ENCODE measurements around the gene C20orf144.
A peak's percentile ranks its signal among the peaks of the same experiment; 100 is the strongest.

C20orf144 gene

DNA sequence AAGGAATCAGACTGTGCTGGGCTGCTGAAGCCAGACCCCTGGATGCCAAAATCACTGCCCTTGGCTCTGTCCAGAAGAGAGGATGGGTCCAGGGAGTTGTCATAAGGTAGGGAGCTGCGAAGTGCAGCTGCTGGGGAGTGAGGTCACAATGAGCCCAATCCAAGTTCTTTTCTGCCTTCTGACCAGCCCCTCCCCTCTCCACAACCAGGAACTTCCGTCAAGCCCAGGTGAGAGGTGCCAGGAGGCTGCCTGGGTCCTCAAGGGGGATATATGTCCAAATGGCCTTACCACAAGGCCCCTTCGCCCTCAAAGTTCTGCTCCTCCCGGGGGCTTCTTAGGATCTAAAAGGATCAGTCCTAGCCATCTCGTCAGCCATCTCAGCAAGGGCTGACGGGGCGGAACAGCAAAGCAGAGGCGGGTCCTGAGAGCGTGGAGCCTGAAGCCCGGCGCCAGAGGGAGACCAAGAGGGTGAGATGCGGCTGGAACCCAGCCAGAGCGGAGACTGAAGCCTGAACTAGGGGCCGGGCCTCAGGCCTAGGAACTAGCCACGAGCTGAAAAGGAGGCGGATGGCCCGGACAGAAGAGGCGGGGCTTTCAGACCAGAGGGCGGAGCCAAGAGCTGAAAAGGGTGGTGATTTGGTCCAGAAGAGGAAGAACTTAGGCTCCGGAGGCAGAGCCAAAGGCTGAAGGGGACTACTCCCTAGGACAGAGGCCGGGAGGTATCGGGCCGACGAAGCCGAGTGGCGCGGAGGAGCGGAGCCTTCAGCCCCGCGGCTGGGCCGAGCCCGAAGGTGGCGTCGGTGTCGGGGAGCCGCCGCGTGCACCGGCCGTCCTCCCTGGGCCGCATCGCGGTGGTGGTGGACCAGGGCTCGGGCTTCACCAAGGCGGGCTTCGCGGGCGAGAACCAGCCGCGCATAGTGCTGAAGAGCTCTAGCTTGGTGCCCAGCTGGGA is 4.4 kb downstream of the C20orf144 start, which contains the start of gene ACTL10:
TSS of gene ACTL10 (plus strand) at position 651 of the 952 bp plus-strand sequence. CDS start 555 bp downstream, outside the sequence.
- DNase-seq (ENCODE audit: low spot score), result peak; percentile 90

DNA sequence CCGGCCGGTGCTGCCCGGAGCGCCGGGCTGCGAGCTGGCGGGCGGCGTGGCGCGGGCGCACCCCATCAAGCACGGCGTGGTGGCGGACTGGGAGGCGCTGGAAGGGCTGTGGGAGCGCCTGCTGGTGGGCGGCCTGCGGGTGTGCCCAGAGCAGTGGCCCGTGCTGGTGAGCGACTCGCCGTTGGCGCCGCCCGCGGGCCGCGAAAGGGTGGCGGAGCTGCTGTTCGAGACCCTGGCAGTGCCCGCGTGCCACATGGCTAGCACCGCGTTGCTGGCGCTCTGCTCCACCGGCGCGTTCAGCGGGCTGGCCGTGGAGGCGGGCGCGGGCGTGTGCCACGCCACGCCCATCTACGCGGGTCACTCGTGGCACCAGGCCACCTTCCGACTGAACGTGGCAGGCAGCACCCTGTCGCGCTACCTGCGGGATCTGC is 5.1 kb downstream of the C20orf144 start:
- no peak for DNase-seq (ENCODE audit: low spot score)

DNA sequence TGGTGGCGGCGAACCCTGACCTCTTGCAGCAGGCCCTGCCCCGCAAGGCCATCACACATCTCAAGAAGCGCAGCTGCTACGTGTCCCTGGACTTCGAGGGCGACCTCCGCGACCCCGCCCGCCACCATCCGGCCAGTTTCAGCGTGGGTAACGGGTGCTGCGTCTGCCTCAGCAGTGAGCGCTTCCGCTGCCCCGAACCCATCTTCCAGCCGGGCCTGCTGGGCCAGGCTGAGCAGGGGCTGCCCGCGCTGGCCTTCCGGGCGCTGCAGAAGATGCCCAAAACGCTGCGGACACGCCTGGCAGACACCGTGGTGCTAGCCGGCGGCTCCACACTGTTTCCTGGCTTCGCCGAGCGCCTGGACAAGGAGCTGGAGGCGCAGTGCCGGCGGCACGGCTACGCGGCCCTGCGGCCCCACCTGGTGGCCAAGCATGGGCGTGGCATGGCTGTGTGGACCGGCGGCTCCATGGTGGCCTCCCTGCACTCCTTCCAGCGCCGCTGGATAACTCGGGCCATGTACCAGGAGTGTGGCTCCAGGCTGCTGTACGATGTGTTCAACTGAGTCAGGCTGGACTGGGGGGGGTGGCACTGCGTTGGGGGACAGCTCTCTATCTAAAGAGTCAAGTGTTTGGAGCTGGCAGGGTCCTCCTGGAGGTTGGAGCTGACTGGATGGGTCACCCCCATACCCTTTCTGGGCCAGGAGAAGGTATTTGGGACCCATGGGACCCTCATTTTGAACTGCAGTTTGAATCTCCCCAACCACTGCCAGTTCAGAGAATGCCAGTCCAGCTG is 5.7 kb downstream of the C20orf144 start:
- DNase-seq (ENCODE audit: low spot score), result peak; percentile 86

DNA sequence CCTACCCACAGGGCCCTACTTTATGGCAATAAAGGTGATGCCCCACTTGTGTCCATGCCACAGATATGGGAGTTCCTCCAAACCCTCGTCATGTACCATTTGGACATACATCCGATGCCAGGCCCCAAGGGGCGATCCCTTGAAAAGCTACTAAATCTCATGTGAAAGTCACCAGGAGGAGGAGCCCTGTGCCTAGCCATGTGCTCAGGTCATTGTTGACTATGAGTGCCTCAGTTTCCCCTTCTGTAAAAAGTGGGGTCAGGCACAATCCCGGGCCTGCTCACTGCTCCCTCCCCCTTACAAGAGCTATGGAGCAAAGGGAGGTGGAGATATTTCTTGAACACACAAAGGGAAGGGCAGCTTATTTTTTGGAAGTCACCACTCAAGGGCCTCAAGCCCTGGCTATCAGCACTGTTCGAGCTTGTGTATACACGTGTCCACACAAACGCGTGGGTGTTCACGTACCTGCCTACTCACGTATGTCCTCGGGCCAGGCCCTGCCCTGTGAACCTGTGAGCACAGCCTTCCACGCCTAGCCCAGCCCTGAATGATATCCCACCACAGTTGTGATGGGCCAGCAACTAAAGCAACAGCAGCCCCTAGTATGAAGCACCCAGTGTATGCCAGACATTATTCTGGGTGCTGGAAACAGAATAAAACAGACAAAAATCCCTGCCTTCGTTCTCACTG is 6.5 kb downstream of the C20orf144 start:
- DNase-seq (ENCODE audit: low spot score), result no peak

DNA sequence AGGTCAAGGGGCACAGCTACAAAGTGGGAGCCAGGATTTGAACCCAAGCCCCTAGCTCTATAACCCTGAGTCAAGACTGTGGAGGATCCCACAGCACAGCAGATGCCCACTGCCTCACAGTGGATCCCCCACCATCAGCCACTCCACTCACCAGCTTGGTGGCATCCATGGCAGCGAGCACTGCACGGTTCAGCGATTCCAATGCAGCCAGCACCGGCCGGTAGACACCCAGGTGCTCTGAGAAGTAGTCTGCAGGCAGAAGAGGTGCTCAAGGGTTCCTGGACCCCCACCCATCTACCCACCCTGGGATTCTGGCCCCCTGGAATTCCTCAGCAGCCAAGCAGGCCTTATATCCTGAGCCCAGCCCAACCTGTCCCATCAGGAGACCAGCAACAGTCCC is 7.1 kb downstream of the C20orf144 start:
- DNase-seq (ENCODE audit: low spot score), result no peak

DNA sequence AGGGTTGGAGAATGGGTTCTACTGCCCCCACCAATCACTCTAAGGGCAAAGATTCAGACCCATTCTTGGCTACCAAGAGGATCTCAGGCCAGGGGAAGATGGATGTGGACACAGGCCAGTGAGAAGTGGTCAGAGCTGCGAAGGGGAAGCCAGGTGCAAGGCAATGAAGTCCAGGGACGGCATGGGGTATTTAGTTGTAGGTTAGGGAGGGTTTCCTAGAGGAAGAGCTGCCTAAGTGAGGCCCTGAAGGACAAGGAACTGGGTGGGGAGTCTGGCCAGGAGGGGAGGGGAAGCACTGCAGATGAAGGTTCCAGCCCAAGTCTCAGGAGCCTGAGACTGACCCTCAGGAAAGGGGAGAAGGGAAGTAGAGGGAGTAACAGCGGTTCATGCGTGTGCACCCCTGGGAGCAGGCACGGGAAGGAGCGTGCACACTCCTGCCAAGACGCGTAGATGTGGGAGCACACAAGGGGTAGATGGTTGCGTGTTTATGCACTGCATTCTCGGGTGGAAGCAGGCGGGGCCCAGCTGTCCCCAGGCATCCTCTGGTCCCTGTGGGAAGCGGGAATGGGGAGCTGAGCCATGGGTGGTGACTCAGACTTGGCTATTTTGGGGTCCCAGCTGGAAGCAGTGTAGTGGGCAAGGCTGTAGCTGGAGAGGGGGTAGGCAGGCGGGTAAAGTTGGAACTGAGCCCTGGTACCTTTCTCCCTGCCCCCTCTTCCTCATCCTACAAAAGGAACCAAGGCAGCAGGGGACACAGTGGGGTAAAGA is 7.9 kb downstream of the C20orf144 start:
- no peak for DNase-seq (ENCODE audit: low spot score)

DNA sequence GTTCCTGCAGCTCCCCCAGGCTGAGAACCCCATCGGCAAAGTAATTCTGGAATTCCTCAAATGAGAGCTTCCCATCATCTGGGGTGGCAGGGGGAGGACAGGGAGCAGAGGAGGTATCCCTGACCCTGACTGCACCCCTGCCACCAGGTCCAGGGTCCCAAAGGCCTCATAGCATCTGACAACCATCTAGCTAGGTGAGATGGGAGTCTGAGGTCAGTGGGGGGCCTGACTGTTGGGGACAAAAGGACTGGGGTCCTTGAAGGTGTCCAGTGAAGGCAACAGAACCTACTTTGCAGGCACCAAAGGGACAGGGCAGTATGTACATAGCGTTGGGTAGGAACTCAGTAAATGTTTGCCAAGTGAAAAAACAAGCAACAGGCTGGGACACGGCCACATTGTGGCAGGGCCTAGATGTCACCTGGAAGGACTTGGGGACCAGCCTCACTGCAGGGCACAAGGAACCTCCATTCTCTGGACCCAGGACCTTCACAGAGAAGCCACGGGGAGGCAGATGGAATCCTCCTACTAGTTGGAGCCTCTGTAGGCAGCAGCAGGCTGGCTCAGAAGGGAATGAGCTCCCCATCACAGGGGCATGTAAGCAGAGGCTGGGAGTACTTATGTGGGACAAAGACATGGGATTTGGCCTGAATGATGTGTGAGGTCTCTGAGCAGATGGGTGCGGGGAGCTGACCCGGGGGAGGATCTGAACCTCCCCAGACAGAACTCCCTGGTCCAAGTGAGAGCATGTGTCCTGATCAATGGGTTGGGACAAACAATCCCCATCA is 8.8 kb downstream of the C20orf144 start:
- DNase-seq (ENCODE audit: low spot score), result no peak

DNA sequence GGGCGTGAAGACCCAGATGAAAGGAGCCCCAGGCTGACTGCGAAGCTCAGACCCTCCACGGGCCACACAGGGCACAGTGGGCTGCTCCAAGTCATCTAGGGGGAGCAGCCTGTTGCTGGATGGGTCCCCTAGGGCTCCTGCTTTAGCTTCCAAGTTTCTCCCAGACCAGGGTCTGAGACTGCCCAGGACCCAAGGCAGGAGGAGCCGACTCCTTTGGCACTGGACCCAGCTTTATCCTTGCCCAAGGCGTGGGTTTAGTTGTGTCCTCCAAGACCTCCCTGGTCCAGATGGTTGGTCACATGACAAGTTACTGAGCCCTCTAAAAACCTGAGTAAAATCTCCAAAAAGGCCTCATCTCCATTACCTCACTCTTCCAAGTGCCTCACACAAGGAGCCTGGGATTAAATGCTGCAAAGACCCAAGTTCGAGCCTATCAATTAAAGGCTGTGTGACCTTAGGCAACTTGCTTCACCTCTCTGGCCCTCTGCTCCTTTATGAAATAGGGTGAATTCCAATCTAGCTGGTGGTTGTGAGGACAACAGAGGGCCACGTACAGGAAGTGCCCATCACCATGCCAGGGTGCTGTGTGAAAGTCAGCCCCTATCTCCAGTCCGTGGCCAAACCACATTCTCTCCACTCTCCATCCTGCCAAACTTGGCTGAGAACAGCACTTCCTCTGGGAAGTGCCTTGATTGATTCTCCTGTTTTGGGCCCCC is 9.6 kb downstream of the C20orf144 start:
- DNase-seq (ENCODE audit: low spot score), result no peak

DNA sequence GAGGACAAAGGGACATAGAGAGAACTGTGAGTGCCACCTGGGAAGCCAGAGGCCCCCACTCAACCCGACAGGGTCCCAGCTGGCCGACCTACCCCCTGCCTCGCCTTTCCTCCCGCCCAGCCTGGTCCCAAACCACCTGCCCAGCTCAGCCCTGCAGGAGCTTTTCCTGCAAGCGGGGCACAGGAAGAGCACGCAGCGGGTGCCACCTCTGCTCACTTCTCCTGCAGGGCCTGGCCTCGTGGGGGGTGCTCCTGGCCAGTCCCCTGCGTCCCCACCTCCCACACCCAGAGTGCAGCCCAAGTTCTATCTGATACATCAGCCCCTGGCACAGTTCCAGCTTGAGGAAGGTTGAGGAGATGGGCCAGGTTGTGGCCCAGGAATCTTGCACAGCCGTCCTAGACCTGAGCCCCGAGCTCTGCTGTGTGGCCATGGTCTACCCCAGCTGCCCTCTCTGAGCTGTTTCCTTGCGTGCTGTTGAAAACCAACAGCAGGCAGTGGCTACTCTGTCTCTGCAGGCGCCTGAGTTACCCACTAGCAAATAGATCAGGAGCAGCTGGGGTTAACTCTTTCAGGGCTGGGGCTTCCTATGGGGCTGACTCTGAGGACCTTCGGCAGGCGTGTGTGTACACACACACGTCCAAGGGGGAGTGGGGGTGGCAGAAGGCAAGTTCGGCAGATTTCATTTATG is 10.4 kb downstream of the C20orf144 start:
- no peak for DNase-seq (ENCODE audit: low spot score)

DNA sequence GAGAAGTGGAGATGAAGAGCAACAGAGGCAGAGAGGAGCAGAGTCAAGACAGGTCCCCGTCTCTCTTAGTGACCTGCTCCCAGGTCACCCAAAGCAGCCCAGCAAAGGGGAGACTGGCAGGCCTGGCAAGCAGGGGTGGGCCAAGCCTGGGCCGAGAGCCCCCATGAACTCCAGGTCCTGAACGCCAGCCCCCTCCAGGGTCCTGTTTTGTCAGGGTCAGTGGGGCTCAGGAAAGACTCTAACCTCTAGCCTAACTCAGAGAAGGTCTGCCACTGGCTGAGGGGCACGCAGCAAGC is 10.9 kb downstream of the C20orf144 start:
- no peak for DNase-seq (ENCODE audit: low spot score)

DNA sequence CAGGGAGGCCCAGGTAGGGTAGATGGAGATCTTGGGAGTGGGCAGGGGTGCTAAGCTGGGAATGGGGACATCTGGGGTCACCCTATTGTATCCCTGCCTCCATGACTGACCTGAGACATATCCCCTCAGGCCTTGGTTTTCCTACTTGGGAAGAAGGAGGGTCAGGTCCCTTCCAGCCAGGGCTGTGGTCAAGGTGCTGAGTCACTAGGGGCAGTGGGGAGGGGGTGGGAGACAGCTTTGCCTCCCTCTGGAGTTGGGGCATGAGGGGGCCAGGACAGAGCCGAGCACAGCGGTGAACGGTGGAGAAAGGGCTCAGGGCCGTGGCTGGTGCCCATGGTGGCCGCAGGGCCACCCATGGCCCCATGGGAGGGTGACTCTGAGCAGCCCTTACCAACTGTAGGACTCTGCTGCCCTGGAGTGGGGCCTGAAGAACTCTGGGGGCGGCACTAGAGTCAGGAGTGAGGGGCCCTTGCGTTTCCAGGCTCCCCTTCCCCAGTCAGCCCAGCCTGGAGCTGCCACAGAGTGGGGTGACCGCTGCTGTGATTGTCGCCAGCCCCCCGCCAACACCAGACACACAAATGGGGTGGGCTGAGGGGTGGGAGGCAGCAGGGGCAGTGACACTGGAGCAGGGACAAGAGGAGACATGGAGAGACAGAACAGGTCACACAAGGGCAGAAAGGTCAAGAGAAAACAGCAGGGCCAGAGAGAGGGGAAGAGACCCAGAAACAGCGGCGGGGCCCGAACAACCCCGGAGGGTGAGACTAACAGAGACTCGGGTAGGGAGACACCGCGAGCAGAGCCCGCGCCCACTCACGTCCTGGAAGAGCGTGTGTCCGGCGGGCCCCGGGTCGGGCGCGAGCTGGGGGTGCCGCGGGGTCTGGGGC is 11.5 kb downstream of the C20orf144 start:
- no peak for DNase-seq (ENCODE audit: low spot score)

DNA sequence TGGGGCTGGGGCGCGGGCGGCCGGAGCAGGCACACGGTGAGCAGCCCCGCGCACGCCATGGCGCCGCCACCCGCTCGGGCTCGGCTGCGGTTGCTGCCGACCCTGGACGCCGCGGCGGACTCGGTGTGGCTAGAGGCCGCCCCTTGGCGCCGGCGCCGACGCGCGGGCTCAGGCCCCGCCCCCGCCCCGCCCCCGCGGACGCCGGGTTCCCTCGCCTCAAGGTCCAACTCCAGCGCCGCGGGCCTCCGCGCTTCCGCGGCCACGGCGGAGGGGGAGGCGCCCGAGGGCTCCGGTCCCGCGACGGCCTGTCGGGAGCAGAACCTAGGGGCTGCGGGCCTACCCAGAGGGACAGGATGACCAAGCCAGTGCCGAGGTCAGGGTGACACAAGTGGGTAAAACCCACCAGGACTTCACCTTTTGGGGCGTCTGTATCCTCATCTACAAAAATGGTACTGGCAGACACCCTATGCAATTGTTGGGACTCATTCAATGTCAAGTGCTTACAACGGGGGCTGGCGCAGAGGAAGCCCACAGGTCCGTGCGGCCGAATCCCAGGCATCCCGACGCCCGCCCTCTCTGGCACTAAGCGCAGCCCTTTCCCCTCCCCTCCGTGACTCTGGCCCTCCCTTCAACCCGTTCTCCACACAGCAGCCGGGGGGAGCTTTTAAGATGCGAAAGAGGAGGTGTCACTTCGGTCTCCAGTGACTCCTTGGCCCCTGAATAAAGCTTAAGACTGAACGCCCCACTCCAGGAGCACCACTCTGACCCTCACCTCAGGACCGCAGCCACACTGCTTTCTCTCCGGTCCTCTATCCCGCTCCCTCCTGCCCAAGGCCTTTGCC is 12.4 kb downstream of the C20orf144 start, which contains the start of gene NECAB3:
TSS of gene NECAB3 (minus strand) at position 135 of the 842 bp plus-strand sequence. CDS start at position 59, 76 bp downstream.
- peak; percentile 91 for DNase-seq (ENCODE audit: low spot score)

DNA sequence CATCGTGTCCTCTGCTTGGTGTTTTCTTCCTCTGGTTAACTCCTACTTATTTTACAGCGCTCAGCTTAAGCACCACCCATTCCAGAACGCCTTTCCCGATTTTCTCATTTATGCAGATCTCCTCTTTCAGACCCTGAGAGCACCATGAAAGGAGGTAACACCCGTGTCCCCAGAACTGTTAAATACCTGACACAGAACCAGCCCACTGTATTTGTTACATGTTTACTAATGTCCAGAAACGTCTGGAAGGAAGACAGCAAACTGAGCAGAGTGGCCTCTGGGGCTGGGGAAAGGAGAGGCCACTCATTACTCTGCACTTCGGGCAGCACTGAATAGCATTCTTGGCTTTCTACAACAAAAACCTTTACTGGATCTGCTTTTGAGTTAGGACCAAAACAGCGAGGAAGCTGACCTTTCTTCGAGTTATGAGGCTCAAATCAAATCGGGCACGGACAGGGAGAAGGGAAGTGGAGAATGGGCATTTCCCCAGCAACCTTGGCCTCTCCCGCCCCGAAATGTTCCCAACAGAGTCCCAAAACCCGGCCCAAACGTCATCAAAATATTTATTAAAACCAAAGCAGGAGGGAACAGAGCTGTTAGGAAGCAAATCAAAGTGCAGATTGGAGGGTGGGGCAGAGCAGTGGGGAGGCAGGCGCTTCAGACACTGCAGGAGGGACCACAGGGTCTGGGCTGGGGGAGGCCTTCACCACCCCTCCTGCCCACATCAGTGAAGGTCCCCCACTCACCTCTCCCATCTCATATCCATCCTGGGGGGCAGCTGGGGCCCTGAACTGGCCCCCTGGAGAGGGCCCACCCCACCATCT is 13.2 kb downstream of the C20orf144 start:
- no peak for DNase-seq (ENCODE audit: low spot score)

DNA sequence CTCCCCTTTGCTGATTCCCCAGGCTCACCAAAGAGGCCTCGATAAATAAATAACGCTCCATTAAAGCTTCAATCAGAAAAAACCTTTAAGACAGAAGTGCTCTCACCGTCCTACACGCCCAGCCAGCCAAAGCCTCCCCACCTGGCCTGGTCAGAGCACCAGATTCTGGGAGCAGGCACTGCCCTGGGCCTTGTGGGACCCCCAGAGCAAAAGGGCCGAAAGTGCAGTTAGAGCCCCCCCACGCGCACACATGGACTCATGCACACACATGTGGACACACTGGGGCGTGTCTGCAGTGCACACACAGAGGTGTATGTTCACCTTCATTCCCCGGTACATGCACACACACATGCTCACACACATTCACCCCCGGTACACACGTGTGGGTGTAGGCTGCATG is 14.0 kb downstream of the C20orf144 start:
- DNase-seq (ENCODE audit: low spot score), result no peak

DNA sequence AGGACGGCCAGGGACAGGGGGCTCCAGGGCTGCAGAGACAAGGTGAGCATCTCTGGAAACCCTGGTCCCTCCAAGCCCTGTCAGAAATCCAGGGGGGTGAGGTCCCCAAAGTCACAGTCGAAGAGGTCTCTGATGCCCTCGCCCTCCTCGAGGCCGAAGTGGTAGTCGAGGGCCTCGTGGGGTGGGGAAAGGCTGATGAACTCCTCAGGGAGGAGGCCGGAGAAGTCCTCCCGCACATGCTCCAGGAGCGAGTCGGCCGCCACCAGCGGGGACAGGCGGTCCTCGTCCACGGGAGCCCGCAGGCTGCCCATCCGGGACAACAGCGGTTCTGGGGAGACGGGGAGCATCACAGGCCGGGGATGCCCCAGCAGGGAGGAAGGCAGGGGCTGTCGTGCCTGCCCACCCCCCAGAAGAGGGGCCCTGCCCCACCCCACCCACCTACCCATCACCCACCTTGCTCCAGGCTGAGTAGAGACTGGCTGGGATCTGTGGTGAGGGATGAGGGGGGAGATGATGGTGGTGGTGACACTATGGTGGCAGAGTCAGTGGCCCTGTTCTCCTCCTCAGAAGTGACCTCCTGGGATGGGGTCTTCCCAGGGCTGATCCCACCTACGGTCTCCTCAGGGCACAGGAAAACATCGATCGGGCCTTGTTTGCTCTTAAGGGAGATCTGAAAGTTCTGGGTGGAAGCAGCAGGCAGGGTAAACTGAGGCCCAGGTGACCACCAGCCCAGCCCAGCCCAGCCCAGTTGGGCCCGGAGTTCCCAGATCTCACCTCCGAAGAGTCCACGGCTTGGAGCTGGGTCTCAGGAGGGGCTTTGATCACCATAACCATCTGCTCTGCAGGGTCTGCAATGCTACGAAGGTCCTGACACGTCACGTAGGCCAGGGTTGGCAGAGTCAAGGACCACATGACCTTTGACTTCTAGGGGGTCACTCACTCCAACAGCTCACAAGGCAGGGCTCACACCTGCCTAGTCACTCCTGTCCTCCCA is 14.8 kb downstream of the C20orf144 start:
- no peak for DNase-seq (ENCODE audit: low spot score)

Data from left forelimb (tissue), 1 donor.